Measurements from ENCODE around the gene CTTN. TPM values are rescaled to one million over a fixed set of nuclear protein-coding genes. Genes with fewer than 3 reads are reported as not detected.

CTTN gene
- total RNA-seq, 1 experiment from 2014 or later, result 533 TPM

GRCh38 chr11:70433038-70433437, 34.7 kb downstream of the CTTN start:
- POLR2A ChIA-PET (ENCODE audit: unreplicated experiment), result no interaction called here
- Histone ChIP-seq H3K27me3 (ENCODE audit: insufficient read depth, low read depth) (no peaks in the 10 kb centered on the region), H3K9me2 (ENCODE audit: insufficient read depth) (no peaks in the 10 kb centered on the region), H2AFZ (no peak overlapping the region), H3K4me3 (no peak overlapping the region), H3K4me2 (no peak overlapping the region), H3K27ac (no peak overlapping the region), H3K36me3 (ENCODE audit: low read depth) (peaks cover 28% of the 10 kb centered on the region), H3F3A (ENCODE audit: insufficient read depth, low read depth) (peaks cover 9% of the 10 kb centered on the region; the same call in 1 of the 2 replicates), H3K79me2 (ENCODE audit: low read depth) (no peaks in the 10 kb centered on the region), H3K9me3 (ENCODE audit: insufficient read depth, low read depth) (no peaks in the 10 kb centered on the region), H3K4me1 (replicated peaks; ENCODE audit: insufficient read depth) (no peaks in the 10 kb centered on the region), H4K20me1 (ENCODE audit: insufficient read depth) (peaks cover 70% of the 10 kb centered on the region)
- no TSS peak for BruUV-seq (replicated peaks)
- no peak for DNase-seq
- CTCF ChIA-PET, result no interaction called here
- intact Hi-C loops (cut with micrococcal nuclease; ENCODE audit: unreplicated experiment), result no loop called here
- TF ChIP-seq CTCF (conservative IDR thresholded peaks at IDR 0.05) (no peak), EZH2 (IDR thresholded peaks at IDR 0.05; ENCODE audit: low read depth) (no peak)

- DNase-seq, result no peak
- intact Hi-C loops (cut with micrococcal nuclease; ENCODE audit: unreplicated experiment), result no loop called here
- H3K4me3 ChIP-seq, result no peak overlapping the region
- no TSS peak for BruUV-seq (replicated peaks)
- no peak overlapping the region for H2AFZ ChIP-seq
- peaks cover 28% of the 10 kb centered on the region for H3K36me3 ChIP-seq (ENCODE audit: low read depth)
- ChIA-PET POLR2A (ENCODE audit: unreplicated experiment) (no interaction called here), CTCF (no interaction called here)
- no peak overlapping the region for H3K27ac ChIP-seq
- H3K9me2 ChIP-seq (ENCODE audit: insufficient read depth), result no peaks in the 10 kb centered on the region
- no peak overlapping the region for H3K4me2 ChIP-seq
- H3K79me2 ChIP-seq (ENCODE audit: low read depth), result no peaks in the 10 kb centered on the region
- peaks cover 67% of the 10 kb centered on the region for H4K20me1 ChIP-seq (ENCODE audit: insufficient read depth)
- no peaks in the 10 kb centered on the region for H3K9me3 ChIP-seq (ENCODE audit: insufficient read depth, low read depth)
- no peaks in the 10 kb centered on the region for H3K4me1 ChIP-seq (replicated peaks; ENCODE audit: insufficient read depth)
- H3F3A ChIP-seq (ENCODE audit: insufficient read depth, low read depth), result peaks cover 7% of the 10 kb centered on the region; the same call in 1 of the 2 replicates
- TF ChIP-seq EZH2 (IDR thresholded peaks at IDR 0.05; ENCODE audit: low read depth) (no peak), CTCF (conservative IDR thresholded peaks at IDR 0.05) (no peak)
- no peaks in the 10 kb centered on the region for H3K27me3 ChIP-seq (ENCODE audit: insufficient read depth, low read depth)
These were observed 35.2 kb downstream of the CTTN start for GRCh38 chr11:70433526-70433925.

- H3K9me2 ChIP-seq (ENCODE audit: insufficient read depth), result no peaks in the 10 kb centered on the region
- H3K4me3 ChIP-seq, result no peak overlapping the region
- H3K79me2 ChIP-seq (ENCODE audit: low read depth), result no peaks in the 10 kb centered on the region
- BruUV-seq (replicated peaks), result no TSS peak
- H3K36me3 ChIP-seq (ENCODE audit: low read depth), result peaks cover 28% of the 10 kb centered on the region
- DNase-seq, result no peak
- H2AFZ ChIP-seq, result no peak overlapping the region
- peaks cover 62% of the 10 kb centered on the region for H4K20me1 ChIP-seq (ENCODE audit: insufficient read depth)
- POLR2A ChIA-PET (ENCODE audit: unreplicated experiment), result no interaction called here
- H3K27me3 ChIP-seq (ENCODE audit: insufficient read depth, low read depth), result no peaks in the 10 kb centered on the region
- no peak for TF ChIP-seq EZH2 (IDR thresholded peaks at IDR 0.05; ENCODE audit: low read depth)
- TF ChIP-seq CTCF (conservative IDR thresholded peaks at IDR 0.05), result no peak
- CTCF ChIA-PET, result no interaction called here
- H3K27ac ChIP-seq, result no peak overlapping the region
- no peaks in the 10 kb centered on the region for H3K9me3 ChIP-seq (ENCODE audit: insufficient read depth, low read depth)
- H3K4me2 ChIP-seq, result no peak overlapping the region
- intact Hi-C loops (cut with micrococcal nuclease; ENCODE audit: unreplicated experiment), result no loop called here
- no peaks in the 10 kb centered on the region for H3K4me1 ChIP-seq (replicated peaks; ENCODE audit: insufficient read depth)
- peaks cover 9% of the 10 kb centered on the region; the same call in 1 of the 2 replicates for H3F3A ChIP-seq (ENCODE audit: insufficient read depth, low read depth)
These were observed 35.9 kb downstream of the CTTN start for GRCh38 chr11:70433966-70434812.

All from PC-9 (cell line).